ENCODE data around the gene AUTS2.
A peak's percentile ranks its signal among the peaks of the same experiment; 100 is the strongest.

Gene AUTS2

GRCh38 chr7:70426249-70426880, 828.1 kb downstream of the AUTS2 start:
- DNase-seq (ENCODE audit: low read depth) = no peak
- H3K4me3 ChIP-seq (ENCODE audit: low read length) = no peak overlapping the region
- TF ChIP-seq CTCF (conservative IDR thresholded peaks at IDR 0.05; ENCODE audit: low read length) = no peak

DNA sequence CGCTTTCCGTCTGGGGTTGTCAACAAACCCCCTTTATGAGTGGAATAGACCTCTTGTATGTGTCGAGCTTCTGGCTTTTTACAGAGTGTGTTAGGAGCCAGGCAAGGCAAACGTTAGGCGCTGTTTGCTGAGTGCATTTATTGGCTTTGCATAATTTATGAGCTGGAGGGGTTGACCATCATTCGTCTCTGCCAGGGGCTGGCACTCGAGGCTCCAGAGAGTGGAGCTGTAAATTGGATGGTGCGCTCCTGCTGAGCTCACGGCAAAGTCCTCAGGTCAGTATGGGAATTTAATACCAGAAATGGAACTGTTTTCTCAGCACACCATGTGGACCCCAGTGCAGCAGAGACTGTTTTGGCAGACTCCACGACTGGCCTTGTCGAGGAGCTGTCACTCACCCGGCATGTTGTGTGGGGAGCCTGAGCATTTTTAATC, 834.3 kb downstream of the AUTS2 start:
- no peak for DNase-seq (ENCODE audit: low read depth)
- H3K4me3 ChIP-seq (ENCODE audit: low read length) = no peak overlapping the region
- TF ChIP-seq CTCF (conservative IDR thresholded peaks at IDR 0.05; ENCODE audit: low read length) = no peak

DNA sequence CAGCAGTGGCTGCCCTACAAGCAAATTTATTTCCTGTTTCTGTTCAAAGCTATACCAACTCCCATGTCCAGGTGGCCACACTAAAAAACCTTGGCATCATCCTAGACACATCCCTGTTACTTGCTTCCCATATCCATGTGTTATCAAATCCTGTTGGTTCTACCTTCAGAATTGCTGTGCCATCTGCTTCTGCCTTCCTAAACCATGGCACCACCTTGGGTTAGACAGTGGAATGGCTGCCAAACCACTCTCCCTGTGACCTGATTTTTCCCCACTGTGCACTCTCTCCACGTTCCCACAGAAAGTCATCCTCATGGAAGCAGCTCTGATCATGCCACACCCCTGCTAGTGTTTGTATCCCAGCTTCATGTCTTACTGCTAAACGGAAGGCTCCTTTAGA, 836.1 kb downstream of the AUTS2 start:
- no peak for TF ChIP-seq CTCF (conservative IDR thresholded peaks at IDR 0.05; ENCODE audit: low read length)
- peak; percentile 2 for DNase-seq (ENCODE audit: low read depth)
- H3K4me3 ChIP-seq (ENCODE audit: low read length) = no peak overlapping the region

DNA sequence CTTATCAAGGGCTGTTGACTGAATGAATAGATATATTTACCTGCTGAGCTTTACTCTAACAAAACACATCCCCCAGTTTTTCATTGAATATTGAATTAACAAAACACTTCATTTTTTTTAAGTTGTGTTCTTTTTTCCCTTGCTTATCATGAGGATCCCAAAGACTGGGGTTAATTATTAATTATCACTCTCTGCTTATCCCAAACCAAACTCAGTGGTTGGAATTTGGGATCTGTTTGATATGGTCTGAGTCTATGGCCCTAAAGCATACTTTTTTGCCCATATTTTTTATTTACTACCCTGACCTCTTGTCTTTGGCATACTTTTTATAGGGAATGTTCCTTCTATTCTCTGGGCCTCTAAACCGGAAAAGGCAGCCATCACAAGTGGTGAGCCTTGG, 836.5 kb downstream of the AUTS2 start:
- no peak for TF ChIP-seq CTCF (conservative IDR thresholded peaks at IDR 0.05; ENCODE audit: low read length)
- no peak for DNase-seq (ENCODE audit: low read depth)

DNA sequence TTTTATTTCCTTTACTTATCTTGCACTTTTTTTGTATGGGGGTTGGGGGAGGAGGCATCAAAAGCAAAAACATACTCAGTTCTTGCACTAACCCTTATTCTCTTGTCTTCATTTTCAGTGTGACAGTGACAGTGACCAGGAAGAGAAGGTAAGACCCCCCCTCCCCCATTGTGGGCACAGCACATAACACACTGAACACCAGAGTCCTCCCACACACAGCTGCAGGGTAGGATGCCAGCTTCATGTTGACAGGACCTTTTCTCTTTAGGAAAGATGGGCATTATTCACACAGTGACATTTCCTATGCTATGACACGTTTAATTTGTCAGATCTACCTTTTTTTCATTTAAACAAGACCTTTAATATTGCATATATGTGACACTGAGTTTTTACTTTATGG, 837.4 kb downstream of the AUTS2 start:
- DNase-seq (ENCODE audit: low read depth) = no peak
- TF ChIP-seq CTCF (conservative IDR thresholded peaks at IDR 0.05; ENCODE audit: low read length) = no peak
- H3K4me3 ChIP-seq (ENCODE audit: low read length) = no peak overlapping the region

More for the DNA sequence above, 836.5 kb downstream of the AUTS2 start:
- H3K4me3 ChIP-seq (ENCODE audit: low read length) = no peak overlapping the region

DNA sequence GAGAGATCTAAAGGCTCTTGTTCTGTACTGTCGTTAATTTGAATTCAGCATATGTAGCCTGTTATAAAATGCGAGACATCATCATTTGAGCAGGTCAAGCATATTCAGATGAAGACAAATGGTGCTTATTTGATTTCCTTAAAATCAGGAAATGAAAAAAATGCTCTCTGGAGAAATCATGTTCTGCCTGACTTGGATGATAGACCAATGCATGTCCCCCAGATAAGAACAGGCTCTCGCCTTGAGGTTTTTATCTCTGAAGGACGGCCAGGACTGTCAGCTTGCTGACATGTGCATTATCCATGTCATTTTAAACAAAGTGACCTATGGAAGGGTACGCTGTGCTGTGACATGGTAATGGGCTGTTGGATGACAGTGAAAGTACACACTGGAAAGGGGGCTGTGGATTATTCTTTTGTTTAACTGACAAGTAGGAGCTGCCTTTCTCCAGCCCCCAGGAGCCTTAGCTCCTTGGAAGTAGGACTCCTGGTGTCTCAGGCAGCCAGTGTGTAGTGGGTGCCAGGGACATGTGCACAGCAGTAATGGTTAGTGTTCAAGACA, 838.6 kb downstream of the AUTS2 start:
- DNase-seq (ENCODE audit: low read depth) = no peak
- no peak for TF ChIP-seq CTCF (conservative IDR thresholded peaks at IDR 0.05; ENCODE audit: low read length)
- no peak overlapping the region for H3K4me3 ChIP-seq (ENCODE audit: low read length)

DNA sequence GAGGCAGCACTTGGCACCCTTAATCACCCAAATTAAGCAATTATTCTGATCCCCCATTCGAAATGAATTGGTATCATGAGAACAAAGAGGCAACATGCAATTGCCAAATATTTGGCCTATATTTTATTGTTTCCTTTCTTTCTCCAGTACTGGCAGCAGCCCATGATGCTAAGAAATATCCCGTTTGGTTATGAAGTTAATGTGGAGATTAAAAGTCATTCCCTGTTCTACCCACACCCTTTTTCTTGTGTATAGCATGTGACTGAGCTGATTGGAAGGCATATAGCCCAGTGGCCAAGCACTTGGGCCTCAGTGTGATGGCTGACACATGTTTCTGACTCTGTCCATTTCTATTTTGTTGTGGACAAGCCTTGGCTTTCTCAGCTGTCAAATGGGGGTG, 841.4 kb downstream of the AUTS2 start:
- H3K4me3 ChIP-seq (ENCODE audit: low read length) = no peak overlapping the region
- no peak for TF ChIP-seq CTCF (conservative IDR thresholded peaks at IDR 0.05; ENCODE audit: low read length)
- DNase-seq (ENCODE audit: low read depth) = peak; percentile 5

Data from AG10803 (cell line).